Neural cell (in vitro differentiated cells): ENCODE measurements around the gene TSFM.

Experiments
- EP300 ChIP-seq: fragments of 450-650 bp; conservative IDR thresholded peaks from 2 replicates; pipeline ENCODE4 v1.6.1; 2014; ENCODE audit warnings: antibody characterized with exemption, mild to moderate bottlenecking, moderate library complexity; ENCODE audit not compliant: poor library complexity, severe bottlenecking
- TF ChIP-seq, protein P1 (sequence below): fragments of 450-650 bp; IDR thresholded peaks from 2 replicates; pipeline ENCODE4 v1.5.1; 2014; ENCODE audit warnings: antibody characterized with exemption, mild to moderate bottlenecking, moderate library complexity; ENCODE audit not compliant: poor library complexity, severe bottlenecking

DNA sequence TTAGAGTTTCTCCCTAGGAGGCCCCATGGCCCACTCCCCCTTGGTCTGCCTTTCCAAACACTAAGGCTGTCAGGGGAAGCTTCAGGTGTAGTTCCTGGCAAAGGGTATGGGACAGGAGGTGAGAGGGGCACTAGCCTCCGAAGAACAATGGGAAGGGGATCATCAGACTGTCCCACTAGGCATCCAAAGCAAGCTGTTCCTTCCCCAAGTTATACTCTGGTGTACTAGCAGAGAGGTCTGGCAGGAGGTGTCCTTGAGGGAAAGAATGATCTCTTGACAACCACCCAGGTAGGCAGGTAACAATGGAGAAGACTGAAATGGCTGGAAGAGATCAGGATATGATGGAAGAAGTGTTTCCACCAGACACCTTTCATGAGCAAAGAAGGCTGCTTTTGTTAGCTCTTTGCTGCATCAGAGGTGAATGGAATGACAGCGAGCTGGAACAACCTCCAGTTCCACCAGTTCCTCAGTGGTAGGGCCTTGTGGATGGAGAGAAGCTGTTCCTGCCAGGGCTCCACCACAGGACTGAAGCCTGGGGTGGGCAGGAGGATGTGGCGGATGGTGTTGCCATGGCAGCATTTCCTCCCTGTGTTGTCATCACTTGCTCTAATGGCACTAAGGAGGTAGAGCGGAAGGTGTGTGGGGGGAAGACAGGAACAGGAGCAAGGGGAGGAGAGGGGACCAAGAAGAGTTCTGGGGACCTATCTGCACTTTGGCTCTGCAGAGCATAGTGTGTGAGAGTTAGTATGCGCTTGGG is 41.8 kb upstream of the TSFM start:
- TF ChIP-seq, protein P1, sequence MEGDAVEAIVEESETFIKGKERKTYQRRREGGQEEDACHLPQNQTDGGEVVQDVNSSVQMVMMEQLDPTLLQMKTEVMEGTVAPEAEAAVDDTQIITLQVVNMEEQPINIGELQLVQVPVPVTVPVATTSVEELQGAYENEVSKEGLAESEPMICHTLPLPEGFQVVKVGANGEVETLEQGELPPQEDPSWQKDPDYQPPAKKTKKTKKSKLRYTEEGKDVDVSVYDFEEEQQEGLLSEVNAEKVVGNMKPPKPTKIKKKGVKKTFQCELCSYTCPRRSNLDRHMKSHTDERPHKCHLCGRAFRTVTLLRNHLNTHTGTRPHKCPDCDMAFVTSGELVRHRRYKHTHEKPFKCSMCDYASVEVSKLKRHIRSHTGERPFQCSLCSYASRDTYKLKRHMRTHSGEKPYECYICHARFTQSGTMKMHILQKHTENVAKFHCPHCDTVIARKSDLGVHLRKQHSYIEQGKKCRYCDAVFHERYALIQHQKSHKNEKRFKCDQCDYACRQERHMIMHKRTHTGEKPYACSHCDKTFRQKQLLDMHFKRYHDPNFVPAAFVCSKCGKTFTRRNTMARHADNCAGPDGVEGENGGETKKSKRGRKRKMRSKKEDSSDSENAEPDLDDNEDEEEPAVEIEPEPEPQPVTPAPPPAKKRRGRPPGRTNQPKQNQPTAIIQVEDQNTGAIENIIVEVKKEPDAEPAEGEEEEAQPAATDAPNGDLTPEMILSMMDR: no peak
- TF ChIP-seq EP300: peak; percentile 51
